H1 (cell line): ENCODE measurements around the gene MISFA. TPM values are rescaled to one million over a fixed set of nuclear protein-coding genes. Genes with fewer than 3 reads are reported as not detected.

ENCODE experiments used
- TBP ChIP-seq: IDR thresholded peaks from 2 replicates; pipeline ENCODE4 v1.6.1; 2011; ENCODE audit warnings: low read depth, low read length, improper control_type of control experiment
- polyA plus RNA-seq, 7 experiments: library from polyadenylated mRNA; depleted of rRNA in 3 of 7; stranded (reverse) in 5 of 7; unstranded in 2 of 7; fragments of >200 nt in 5 of 7; fragments of 200-250 nt in 2 of 7; gene quantifications; 1 replicate in 5 of 7; 2 replicates in 1 of 7; 4 replicates in 1 of 7; pipeline versions ENCODE4 v1.2.1 to v1.2.3, GENCODE V29; 2011 to 2013; ENCODE audit warnings: missing spikeins in 2 of 7, mixed read lengths in 2 of 7
- total RNA-seq: library from RNA; stranded (reverse); fragmentation: NEBNext Ultra II Directional; extraction: Animal tissue kit (Norgen Biotek cat#: 25700); gene quantifications from 2 replicates; pipeline ENCODE4 v1.2.1, GENCODE V29; 2021

Gene MISFA
- total and polyA plus RNA-seq, 2 of the 8 experiments (the other 6 are each of a cell fraction or from before 2014, with no cell fraction given): 0.51 to 3.8 TPM

DNA sequence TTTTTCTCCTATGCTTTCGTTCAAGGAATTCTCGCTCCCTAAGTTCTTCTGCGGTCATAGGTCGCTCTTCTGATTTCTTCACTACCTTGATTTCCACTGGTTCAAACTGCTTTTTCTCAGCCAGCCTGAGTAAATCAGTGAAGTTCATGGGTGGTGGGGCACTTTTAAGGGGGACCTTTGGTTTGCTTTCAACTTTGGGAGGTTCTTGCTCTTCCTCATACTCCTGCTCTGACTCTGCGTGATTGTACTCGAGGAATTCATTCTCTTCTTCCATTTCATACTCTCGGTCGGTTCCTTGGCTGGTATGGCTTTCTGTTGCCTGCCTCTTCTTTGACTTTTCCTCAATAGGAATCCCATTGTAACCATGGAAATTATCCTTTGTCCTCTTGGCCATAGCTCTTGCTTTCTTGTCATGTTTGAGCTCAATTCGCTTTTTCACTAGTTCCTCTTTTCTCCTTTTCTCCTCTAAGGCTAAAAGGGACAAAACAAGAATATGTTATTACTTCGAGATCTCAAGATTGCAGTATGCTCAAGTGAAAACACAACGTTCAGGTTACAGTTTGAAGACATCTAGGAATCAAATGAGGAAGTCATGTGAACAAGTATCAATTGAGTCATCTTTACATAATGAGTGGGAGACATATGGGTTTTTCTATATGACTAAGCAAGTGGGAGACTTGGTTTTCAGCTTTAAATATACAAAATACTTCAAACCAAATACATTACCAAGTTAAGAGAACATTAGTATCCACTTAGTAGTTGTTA is 16.2 kb downstream of the MISFA start (continued):
- TF ChIP-seq TBP: no peak
